K562 (cell line): ENCODE results near the gene GFI1B. TPM values are rescaled to one million over a fixed set of nuclear protein-coding genes. Genes with fewer than 3 reads are reported as not detected.
A peak's percentile ranks its signal among the peaks of the same experiment; 100 is the strongest.

ENCODE experiments used
- DPF2 ChIP-seq: fragments of 450-650 bp; IDR thresholded peaks from 2 replicates; pipeline ENCODE4 v1.6.1; 2016
- EGR1 ChIP-seq: fragments of 450-650 bp; conservative IDR thresholded peaks from 2 replicates; pipeline ENCODE4 v1.6.1; 2017; ENCODE audit warnings: mild to moderate bottlenecking
- FOSL1 ChIP-seq: fragments of 200-800 bp; sonication (Bioruptor generic); conservative IDR thresholded peaks from 2 replicates; pipeline ENCODE4 v1.6.1; 2016; ENCODE audit warnings: missing genetic modification characterization, missing compliant biosample characterization
- GTF2A2 ChIP-seq: IDR thresholded peaks from 2 replicates; pipeline ENCODE4 v1.6.1; 2016; ENCODE audit warnings: mild to moderate bottlenecking, missing genetic modification characterization, missing compliant biosample characterization
- GTF2E2 ChIP-seq: fragments of 200-800 bp; sonication (Bioruptor generic); IDR thresholded peaks from 2 replicates; pipeline ENCODE4 v1.6.1; 2016; ENCODE audit warnings: missing genetic modification characterization, missing compliant biosample characterization
- HDAC2 ChIP-seq: fragments of 450-650 bp; IDR thresholded peaks from 2 replicates; pipeline ENCODE4 v1.6.1; 2016; ENCODE audit warnings: mild to moderate bottlenecking
- LCOR ChIP-seq: sonication (generic); formaldehyde crosslinking; IDR thresholded peaks from 2 replicates; pipeline ENCODE4 v1.8.0; 2022; ENCODE audit warnings: mild to moderate bottlenecking, missing genetic modification reagents
- MAFG ChIP-seq: fragments of 450-650 bp; conservative IDR thresholded peaks from 2 replicates; pipeline ENCODE4 v1.6.1; 2016; ENCODE audit warnings: missing genetic modification characterization, missing compliant biosample characterization
- MTA1 ChIP-seq: fragments of 450-650 bp; IDR thresholded peaks from 2 replicates; pipeline ENCODE4 v1.6.1; 2017; ENCODE audit warnings: borderline replicate concordance
- NBN ChIP-seq: fragments of 450-650 bp; IDR thresholded peaks from 2 replicates; pipeline ENCODE4 v1.6.1; 2016; ENCODE audit warnings: low read depth, mild to moderate bottlenecking
- NR1H2 ChIP-seq: sonication (generic); formaldehyde crosslinking; IDR thresholded peaks from 2 replicates; pipeline ENCODE4 v1.4.0; 2020; ENCODE audit warnings: mild to moderate bottlenecking, missing genetic modification reagents
- SAFB ChIP-seq: fragments of 200-400 bp; formaldehyde crosslinking; IDR thresholded peaks from 2 replicates; pipeline ENCODE4 v1.6.1; 2017; ENCODE audit warnings: low read depth, low read length, borderline replicate concordance
- SMAD2 ChIP-seq: fragments of 150-350 bp; IDR thresholded peaks from 2 replicates; pipeline ENCODE4 v1.6.1; 2014; ENCODE audit warnings: low read depth, mild to moderate bottlenecking, low read length
- SOX6 ChIP-seq: fragments of 450-650 bp; IDR thresholded peaks from 2 replicates; pipeline ENCODE4 v1.6.1; 2014; ENCODE audit warnings: mild to moderate bottlenecking
- SREBF2 ChIP-seq: sonication (generic); formaldehyde crosslinking; IDR thresholded peaks from 2 replicates; pipeline ENCODE4 v1.4.0; 2020; ENCODE audit warnings: mild to moderate bottlenecking, missing genetic modification reagents
- TAF9B ChIP-seq: fragments of 450-650 bp; IDR thresholded peaks from 2 replicates; pipeline ENCODE4 v1.6.1; 2018; ENCODE audit warnings: mild to moderate bottlenecking; ENCODE audit not compliant: partially characterized antibody
- TEAD1 ChIP-seq, 2 experiments: fragments of 450-650 bp in 1 of 2; sonication (generic) in 1 of 2; formaldehyde crosslinking; IDR thresholded peaks; 2 replicates each; pipeline versions ENCODE4 v1.4.0 to v1.8.0; 2020 to 2022; ENCODE audit warnings: mild to moderate bottlenecking in 2 of 2, missing genetic modification reagents in 1 of 2
- ZBTB11 ChIP-seq, 3 experiments: fragments of 200-800 bp in 1 of 3; fragments of 250-450 bp in 1 of 3; fragments of 450-650 bp in 1 of 3; sonication (Bioruptor Pico) in 1 of 3; sonication (Bioruptor generic) in 1 of 3; formaldehyde crosslinking in 1 of 3; IDR thresholded peaks; 2 replicates each; pipeline versions ENCODE4 v1.6.1 to v1.8.0; 2016 to 2022; ENCODE audit warnings: mild to moderate bottlenecking in 2 of 3, missing genetic modification characterization in 2 of 3, missing compliant biosample characterization in 1 of 3, moderate library complexity in 1 of 3
- ZFP1 ChIP-seq: fragments of 450-650 bp; formaldehyde crosslinking; IDR thresholded peaks from 2 replicates; pipeline ENCODE4 v1.4.0; 2020; ENCODE audit warnings: mild to moderate bottlenecking, mixed read lengths
- ZHX1 ChIP-seq: fragments of 150-350 bp; conservative IDR thresholded peaks from 2 replicates; pipeline ENCODE4 v1.6.1; 2014; ENCODE audit warnings: low read length
- ZNF584 ChIP-seq: fragments of 200-800 bp; sonication (Bioruptor generic); IDR thresholded peaks from 2 replicates; pipeline ENCODE4 v1.6.1; 2016; ENCODE audit warnings: low read depth, mild to moderate bottlenecking, missing genetic modification characterization, missing compliant biosample characterization
- ZNF699 ChIP-seq: fragments of 250-450 bp; sonication (Bioruptor Pico); IDR thresholded peaks from 2 replicates; pipeline ENCODE4 v1.8.0; 2021; ENCODE audit warnings: mild to moderate bottlenecking, moderate library complexity; ENCODE audit not compliant: insufficient replicate concordance
- polyA plus RNA-seq, 8 experiments: library from polyadenylated mRNA; depleted of rRNA in 4 of 8; stranded (reverse) in 5 of 8; unstranded in 3 of 8; fragments of >200 nt; fragmentation: Nextera tagmentation in 2 of 8; fragmentation: Illumina TruSeq in 1 of 8; extraction: Ambion mirVana in 2 of 8; extraction: Trizol in 1 of 8; gene quantifications; 2 replicates each; pipeline versions ENCODE4 v1.2.1 to v1.2.3, GENCODE V29; 2011 to 2014; ENCODE audit warnings: inconsistent platforms in 1 of 8, missing spikeins in 1 of 8
- total RNA-seq, 7 experiments: library from RNA; depleted of rRNA in 6 of 7; stranded (reverse); fragments of >200 nt in 6 of 7; fragmentation: Illumina TruSeq in 2 of 7; extraction: Trizol in 2 of 7; gene quantifications; 2 replicates each; pipeline versions ENCODE4 v1.2.1 to v1.2.3, GENCODE V29; 2011 to 2021; ENCODE audit warnings: low replicate concordance in 1 of 7

The GFI1B gene
- total and polyA plus RNA-seq, 9 of the 15 experiments (the other 6 are each of a cell fraction or from before 2014, with no cell fraction given), result 8.0 to 75.7 (median 34.5) TPM

GRCh38 chr9:133031130-133031422, 52.6 kb downstream of the GFI1B start (continued):
- peak; percentile 68 for TF ChIP-seq GTF2A2 (tag)
- TF ChIP-seq DPF2, result 0 out of 2 replicates have a peak, but pooled peaks have one; percentile 6
- peak; percentile 55; the same call in 1 of the 2 replicates for TF ChIP-seq NBN
- no peak for TF ChIP-seq EGR1
- TF ChIP-seq LCOR (CRISPR knock-in tag), result 0 out of 2 replicates have a peak, but pooled peaks have one; percentile 6
- no peak for TF ChIP-seq SMAD2
- TF ChIP-seq ZNF699 (CRISPR knock-in tag), result no peak
- TF ChIP-seq ZNF584 (CRISPR knock-in tag), result 0 out of 2 replicates have a peak, but pooled peaks have one; percentile 19
- 0 out of 2 replicates have a peak, but pooled peaks have one; percentile 41 for TF ChIP-seq NR1H2 (CRISPR knock-in tag)
- TF ChIP-seq GTF2E2, result peak; percentile 98; the same call in 1 of the 2 replicates
- 0 out of 2 replicates have a peak, but pooled peaks have one; percentile 5 for TF ChIP-seq SOX6
- 0 out of 2 replicates have a peak, but pooled peaks have one; percentile 14 for TF ChIP-seq FOSL1 (tag)
- TF ChIP-seq TEAD1 (CRISPR knock-in tag; IDR thresholded peaks at IDR 0.05), result 0 out of 4 replicates have a peak, but pooled peaks of 1 of the 2 experiments have one; percentile 3
- TF ChIP-seq ZBTB11 (CRISPR knock-in tag; IDR thresholded peaks at IDR 0.05), result peak in 1 of 3 experiments; percentile 85; a peak in 2 of 6 replicates
- 0 out of 2 replicates have a peak, but pooled peaks have one; percentile 1 for TF ChIP-seq ZFP1 (CRISPR knock-in tag)
- no peak for TF ChIP-seq MAFG (tag)
- 0 out of 2 replicates have a peak, but pooled peaks have one; percentile 25 for TF ChIP-seq HDAC2
- 0 out of 2 replicates have a peak, but pooled peaks have one; percentile 58 for TF ChIP-seq SREBF2 (CRISPR knock-in tag)
- no peak for TF ChIP-seq SAFB
- TF ChIP-seq TAF9B, result peak; percentile 57
- 0 out of 2 replicates have a peak, but pooled peaks have one; percentile 4 for TF ChIP-seq MTA1
- no peak for TF ChIP-seq ZHX1
